ENCODE measurements around the gene RCBTB1. TPM values are rescaled to one million over a fixed set of nuclear protein-coding genes. Genes with fewer than 3 reads are reported as not detected.

Gene RCBTB1
- total RNA-seq, 2 donors from 2014 or later = 15.7 to 29.4 TPM

- WGBS = 79% methylated on average over 7 of the region's 7 CpGs
- TF ChIP-seq CTCF (IDR thresholded peaks at IDR 0.05) = no peak
- TF ChIP-seq POLR2AphosphoS5 (IDR thresholded peaks at IDR 0.05) = no peak
- TF ChIP-seq POLR2A (IDR thresholded peaks at IDR 0.05) = no peak
Measured at GRCh38 chr13:49540552-49540951, 44.8 kb downstream of the RCBTB1 start.

GRCh38 chr13:49539746-49540145 lies 45.6 kb downstream of the RCBTB1 start:
- intact Hi-C loops (cut with DNase I) = no loop called here
- no peaks in the 10 kb centered on the region for H3K36me3 ChIP-seq
- no peaks in the 10 kb centered on the region for H3K9me3 ChIP-seq
- no peaks in the 10 kb centered on the region for H3K27me3 ChIP-seq (replicated peaks; ENCODE audit: insufficient read depth)
- H3K4me3 ChIP-seq = no peak overlapping the region
- no peak for DNase-seq (ENCODE audit: low spot score)
- H3K27ac ChIP-seq = no peak overlapping the region
- H3K4me1 ChIP-seq (replicated peaks) = no peaks in the 10 kb centered on the region
- TF ChIP-seq POLR2AphosphoS5 (IDR thresholded peaks at IDR 0.05) = no peak
- 88% methylated on average over 3 of the region's 3 CpGs for WGBS

More at GRCh38 chr13:49540552-49540951, 44.8 kb downstream of the RCBTB1 start:
- no peak for DNase-seq (ENCODE audit: low spot score)
- H3K36me3 ChIP-seq = no peaks in the 10 kb centered on the region
- intact Hi-C loops (cut with DNase I) = no loop called here
- no peaks in the 10 kb centered on the region for H3K4me1 ChIP-seq (replicated peaks)
- H3K27me3 ChIP-seq (replicated peaks; ENCODE audit: insufficient read depth) = no peaks in the 10 kb centered on the region
- H3K9me3 ChIP-seq = no peaks in the 10 kb centered on the region
- no peak overlapping the region for H3K4me3 ChIP-seq
- no peak overlapping the region for H3K27ac ChIP-seq

GRCh38 chr13:49539313-49539712 lies 46.0 kb downstream of the RCBTB1 start:
- Histone ChIP-seq H3K4me3 (no peak overlapping the region), H3K9me3 (no peaks in the 10 kb centered on the region), H3K27ac (no peak overlapping the region), H3K27me3 (replicated peaks; ENCODE audit: insufficient read depth) (no peaks in the 10 kb centered on the region), H3K4me1 (replicated peaks) (no peaks in the 10 kb centered on the region), H3K36me3 (no peaks in the 10 kb centered on the region)
- WGBS = 46% methylated on average over 5 of the region's 5 CpGs
- intact Hi-C loops (cut with DNase I) = no loop called here
- no peak for TF ChIP-seq CTCF (IDR thresholded peaks at IDR 0.05)
- TF ChIP-seq POLR2AphosphoS5 (IDR thresholded peaks at IDR 0.05) = no peak
- TF ChIP-seq POLR2A (IDR thresholded peaks at IDR 0.05) = no peak
- DNase-seq (ENCODE audit: low spot score) = no peak

- no peaks in the 10 kb centered on the region for H3K27me3 ChIP-seq (replicated peaks; ENCODE audit: insufficient read depth)
- H3K4me1 ChIP-seq (replicated peaks) = no peaks in the 10 kb centered on the region
- DNase-seq (ENCODE audit: low spot score) = no peak
- no peak overlapping the region for H3K4me3 ChIP-seq
- intact Hi-C loops (cut with DNase I) = no loop called here
- no peaks in the 10 kb centered on the region for H3K9me3 ChIP-seq
- no peak for TF ChIP-seq POLR2A (IDR thresholded peaks at IDR 0.05)
- no peak for TF ChIP-seq CTCF (IDR thresholded peaks at IDR 0.05)
- no peak for TF ChIP-seq POLR2AphosphoS5 (IDR thresholded peaks at IDR 0.05)
- H3K27ac ChIP-seq = no peak overlapping the region
- no peaks in the 10 kb centered on the region for H3K36me3 ChIP-seq
- 91% methylated on average over 2 of the region's 2 CpGs for WGBS
Measured at GRCh38 chr13:49538404-49538803, 47.0 kb downstream of the RCBTB1 start.

- Histone ChIP-seq H3K4me3 (no peak overlapping the region), H3K27me3 (replicated peaks; ENCODE audit: insufficient read depth) (no peaks in the 10 kb centered on the region), H3K27ac (no peak overlapping the region), H3K36me3 (no peaks in the 10 kb centered on the region), H3K9me3 (no peaks in the 10 kb centered on the region), H3K4me1 (replicated peaks) (no peaks in the 10 kb centered on the region)
- 74% methylated on average over 7 of the region's 7 CpGs for WGBS
- no peak for TF ChIP-seq POLR2A (IDR thresholded peaks at IDR 0.05)
- TF ChIP-seq CTCF (IDR thresholded peaks at IDR 0.05) = no peak
- TF ChIP-seq POLR2AphosphoS5 (IDR thresholded peaks at IDR 0.05) = no peak
- intact Hi-C loops (cut with DNase I) = no loop called here
- no peak for DNase-seq (ENCODE audit: low spot score)
Measured at GRCh38 chr13:49536144-49536873, 49.0 kb downstream of the RCBTB1 start.

Data from prostate gland (tissue), 2 donors.